OCI-M2 (cell line): ENCODE results near the gene C15orf61.

Source experiments
- DNase-seq: peaks from one replicate; lab custom pipeline; 2025; ENCODE audit not compliant: unreplicated experiment; lab: John Stamatoyannopoulos, UW

C15orf61 gene

GRCh38 chr15:67521029-67521782 is at the start of gene C15orf61:
Gene C15orf61 (plus strand): TSS chr15:67521131. CDS start chr15:67521249, 118 bp downstream.
- no peak for DNase-seq

- no peak for DNase-seq
These were observed 48.0 kb upstream of the C15orf61 start for GRCh38 chr15:67472957-67473356.

- no peak for DNase-seq
These were observed 46.4 kb upstream of the C15orf61 start for GRCh38 chr15:67474405-67475110.

DNA sequence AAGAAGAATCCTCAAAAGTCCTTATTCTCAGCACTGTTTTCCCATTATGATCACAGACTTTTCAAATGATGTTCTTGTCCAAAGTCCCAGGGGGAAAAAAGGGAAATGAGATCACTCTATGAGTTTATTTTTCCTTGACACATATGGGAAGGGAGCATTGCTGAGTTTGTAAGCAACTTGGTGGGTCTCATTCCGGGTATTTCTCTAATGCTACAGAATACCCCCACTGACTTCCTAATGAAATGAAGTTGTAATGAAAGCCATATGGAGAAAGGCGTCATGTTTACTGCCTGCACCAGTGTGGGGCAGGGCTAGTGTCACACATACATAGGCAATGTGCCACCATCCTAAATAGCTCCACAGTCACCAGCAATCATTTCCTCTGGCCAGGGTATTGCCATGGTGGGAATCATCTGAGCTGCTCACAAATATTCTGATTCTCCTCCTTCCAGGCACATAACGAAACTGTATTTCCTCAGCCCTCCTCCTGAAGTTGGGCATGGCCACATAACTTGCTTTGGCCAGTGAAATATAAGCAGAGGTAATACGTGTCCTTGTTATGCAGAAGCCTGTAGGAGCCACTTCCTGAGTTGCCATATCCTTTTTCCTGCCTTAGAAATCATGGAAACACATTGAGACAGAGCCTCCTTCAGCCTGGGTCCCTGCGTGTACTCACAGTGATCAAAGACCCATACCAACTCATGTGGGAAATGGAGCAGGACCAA is 41.0 kb upstream of the C15orf61 start:
- DNase-seq: no peak

GRCh38 chr15:67480741-67481140 is 40.2 kb upstream of the C15orf61 start:
- DNase-seq: no peak

- no peak for DNase-seq
These were observed 39.3 kb upstream of the C15orf61 start for GRCh38 chr15:67481680-67482079.

GRCh38 chr15:67495585-67495984 is 25.3 kb upstream of the C15orf61 start:
- no peak for DNase-seq

GRCh38 chr15:67501177-67501835 is 19.6 kb upstream of the C15orf61 start:
- no peak for DNase-seq

- DNase-seq: no peak
These were observed 19.0 kb upstream of the C15orf61 start for GRCh38 chr15:67501836-67502461.

GRCh38 chr15:67504056-67504455 is 16.9 kb upstream of the C15orf61 start:
- no peak for DNase-seq

DNA sequence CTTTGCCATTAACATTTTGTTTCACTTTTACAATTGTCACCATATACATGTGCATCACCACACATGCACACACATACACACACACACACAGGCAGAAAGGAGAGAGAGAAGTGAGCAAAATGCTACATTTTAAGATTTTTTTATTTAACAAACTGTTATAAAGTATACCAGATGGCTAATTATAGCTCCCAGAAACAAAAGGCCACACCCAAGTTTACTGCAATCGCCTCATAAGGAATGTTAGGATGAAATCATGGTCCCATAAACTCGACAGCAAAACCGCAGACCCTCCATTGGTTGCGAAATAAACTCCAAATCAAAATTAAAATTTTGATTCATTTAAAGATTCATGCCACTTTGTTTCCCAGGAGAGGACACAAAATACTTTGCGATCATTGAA is 16.1 kb upstream of the C15orf61 start:
- no peak for DNase-seq

- DNase-seq: no peak
These were observed 15.0 kb upstream of the C15orf61 start for GRCh38 chr15:67505675-67506572.

DNA sequence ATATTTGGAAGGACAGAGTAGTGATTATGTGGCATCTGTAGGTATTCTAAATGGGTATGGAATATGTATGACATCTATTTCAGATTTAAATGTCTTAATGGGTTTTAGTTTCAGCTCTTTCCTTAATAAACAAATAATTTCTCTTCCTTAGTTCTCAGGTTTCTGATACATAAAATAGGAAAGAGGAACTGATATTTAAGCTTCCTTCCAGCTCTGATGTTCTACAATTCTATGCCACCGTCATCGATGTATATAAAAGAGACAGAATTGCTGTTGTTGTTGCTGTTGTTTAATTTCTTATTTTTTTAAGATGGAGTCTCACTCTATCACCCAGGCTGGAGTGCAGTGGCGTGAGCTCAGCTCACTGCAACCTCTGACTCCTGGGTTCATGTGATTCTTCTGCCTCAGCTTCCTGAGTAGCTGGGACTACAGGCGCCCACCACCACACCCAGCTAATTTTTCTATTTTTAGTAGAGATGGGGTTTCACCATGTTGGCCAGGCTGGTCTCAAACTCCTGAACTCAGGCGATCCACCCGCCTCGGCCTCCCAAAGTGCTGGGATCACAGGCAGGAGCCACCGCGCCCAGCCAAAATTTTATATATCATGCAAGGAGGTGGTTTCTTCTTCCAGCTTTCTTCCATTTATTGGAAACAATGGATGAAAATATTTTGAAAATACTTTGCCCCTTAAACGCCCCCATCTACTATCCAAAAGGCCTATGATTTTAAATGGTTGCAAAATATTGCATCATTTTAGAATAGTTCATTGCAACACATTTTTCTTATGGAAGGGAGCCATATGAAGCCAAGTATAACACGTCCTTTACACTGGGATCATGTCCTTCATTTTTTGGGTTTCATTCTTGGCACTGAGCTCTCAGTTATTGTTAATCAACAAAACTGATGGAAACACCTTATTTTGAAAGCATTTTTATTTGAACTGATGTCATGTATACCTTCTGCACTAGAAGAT is 13.9 kb upstream of the C15orf61 start:
- DNase-seq: no peak

- DNase-seq: no peak
These were observed 12.5 kb upstream of the C15orf61 start for GRCh38 chr15:67508407-67508806.

- no peak for DNase-seq
These were observed 11.0 kb upstream of the C15orf61 start for GRCh38 chr15:67509918-67510317.

GRCh38 chr15:67510597-67511190 is 10.2 kb upstream of the C15orf61 start:
- no peak for DNase-seq

DNA sequence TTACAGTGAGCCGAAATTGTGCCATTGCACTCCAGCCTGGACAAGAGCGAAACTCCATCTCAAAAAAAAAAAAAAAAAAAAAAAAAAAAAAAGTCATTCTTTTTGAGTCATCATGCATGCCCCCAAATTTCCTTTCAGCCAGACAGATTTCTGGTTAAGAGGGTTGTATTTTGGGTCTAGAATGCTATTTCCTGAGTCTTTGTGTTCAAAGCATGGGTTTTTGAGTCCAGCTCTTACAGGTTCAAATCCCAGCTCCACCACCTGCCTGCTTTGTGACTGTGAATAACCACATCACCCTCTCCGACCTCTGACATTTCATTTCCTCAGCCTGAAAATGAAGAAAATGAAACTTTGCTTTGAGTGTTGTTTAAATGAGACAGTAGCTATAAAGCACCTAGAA is 9.3 kb upstream of the C15orf61 start:
- no peak for DNase-seq

GRCh38 chr15:67512140-67512539 is 8.8 kb upstream of the C15orf61 start:
- no peak for DNase-seq
